A204.1 (cell line): Measurements from ENCODE around the gene OTOG.

Experiments
- FAIRE-seq: peaks from 2 replicates; lab custom pipeline; 2012; peaks lifted over from hg19 to GRCh38; lab: Jason Lieb, UNC

OTOG gene

DNA sequence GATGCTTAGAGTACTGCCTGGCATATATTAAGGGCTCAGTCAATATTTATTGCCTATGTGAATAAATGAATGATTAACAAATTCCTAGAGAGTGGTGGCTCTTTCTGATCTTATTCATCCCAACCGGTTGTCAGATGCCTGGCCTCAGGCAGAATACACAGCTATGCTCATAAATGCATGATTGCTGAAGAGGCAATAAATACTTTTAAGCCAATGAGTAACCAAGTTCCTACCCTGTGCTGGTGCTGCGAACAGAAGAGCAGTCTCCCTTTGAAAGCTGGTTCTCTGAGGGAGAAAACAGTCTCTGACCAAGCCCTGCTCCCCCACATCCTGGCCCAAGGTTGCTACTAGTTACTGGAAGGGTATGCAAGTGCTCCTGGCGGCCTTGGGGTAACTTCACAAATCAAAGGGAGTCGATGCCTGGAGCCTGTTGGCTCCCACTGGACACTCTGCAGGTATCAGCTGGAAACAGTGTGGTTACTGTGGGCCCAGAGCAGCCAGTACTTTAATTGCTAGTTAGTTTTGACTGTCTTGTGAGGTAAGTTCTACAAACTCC lies 5.7 kb upstream of the OTOG start:
- FAIRE-seq = no peak

DNA sequence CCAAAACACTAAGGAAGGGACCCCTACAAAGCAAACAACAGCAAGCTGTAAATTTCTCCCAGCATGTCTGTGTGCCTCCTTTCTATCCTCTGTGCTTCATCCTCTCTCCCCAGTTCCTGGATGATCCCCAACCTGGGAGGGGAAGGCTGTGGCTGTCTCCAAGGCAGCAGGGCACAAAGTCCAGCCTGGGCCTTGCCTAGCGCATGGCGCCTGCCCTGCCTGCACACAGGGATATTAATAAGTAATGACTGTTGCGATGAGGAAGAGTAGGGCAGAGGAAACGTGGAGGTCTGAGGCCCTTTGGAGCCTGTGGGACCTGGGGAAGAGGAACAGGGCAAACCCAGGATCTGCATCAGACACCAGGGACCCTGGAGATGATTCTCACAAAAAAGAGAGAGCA lies 4.8 kb upstream of the OTOG start:
- FAIRE-seq = no peak

DNA sequence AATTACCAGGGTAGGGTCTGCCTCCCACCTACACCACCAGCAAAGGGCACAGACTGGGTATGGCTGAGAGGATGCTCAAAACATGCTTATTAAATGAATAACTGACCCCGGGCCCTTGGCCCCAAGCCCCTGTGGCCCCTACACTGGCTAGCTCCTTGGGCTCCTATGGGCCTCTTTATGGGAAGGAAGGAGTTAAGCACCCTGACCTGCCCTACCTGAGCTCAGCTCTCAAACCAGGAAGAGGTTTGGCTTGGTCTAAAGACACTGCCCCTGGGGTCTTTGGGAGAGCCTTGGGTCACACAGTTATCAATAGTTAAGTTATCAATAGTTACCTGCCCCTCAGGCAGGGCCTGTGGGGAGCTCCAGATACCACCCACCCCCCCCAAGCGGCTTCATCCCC lies 4.0 kb upstream of the OTOG start:
- FAIRE-seq = no peak

DNA sequence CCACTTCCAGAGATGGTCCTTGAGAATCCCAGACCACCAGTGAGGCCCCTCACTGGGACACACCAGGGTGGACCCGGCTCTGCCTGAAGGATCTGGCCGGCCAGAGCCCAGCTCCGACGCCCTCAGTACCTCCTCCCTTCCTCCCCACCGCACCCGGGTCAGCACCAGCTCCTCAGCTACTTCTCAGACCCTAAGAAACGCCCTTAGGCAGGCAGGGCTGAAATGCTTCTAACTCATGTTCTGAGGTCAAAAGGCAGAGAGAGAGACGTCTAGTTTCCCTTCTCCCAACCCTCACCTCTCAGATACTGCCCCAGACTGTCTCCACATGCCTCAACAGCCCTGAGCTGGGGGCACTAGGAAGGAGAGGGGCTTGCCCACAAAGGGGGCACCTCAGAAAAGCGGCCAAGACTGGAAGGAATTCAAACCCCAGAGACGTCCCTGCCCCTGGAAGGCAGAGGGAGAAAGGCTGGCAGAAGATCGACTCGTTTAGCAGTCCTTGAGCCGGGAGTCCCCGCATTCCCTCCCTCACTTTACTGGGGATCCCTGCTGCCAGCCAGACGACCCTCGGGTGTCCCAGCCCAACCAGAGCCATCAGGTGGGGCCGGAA lies 3.4 kb upstream of the OTOG start:
- no peak for FAIRE-seq

DNA sequence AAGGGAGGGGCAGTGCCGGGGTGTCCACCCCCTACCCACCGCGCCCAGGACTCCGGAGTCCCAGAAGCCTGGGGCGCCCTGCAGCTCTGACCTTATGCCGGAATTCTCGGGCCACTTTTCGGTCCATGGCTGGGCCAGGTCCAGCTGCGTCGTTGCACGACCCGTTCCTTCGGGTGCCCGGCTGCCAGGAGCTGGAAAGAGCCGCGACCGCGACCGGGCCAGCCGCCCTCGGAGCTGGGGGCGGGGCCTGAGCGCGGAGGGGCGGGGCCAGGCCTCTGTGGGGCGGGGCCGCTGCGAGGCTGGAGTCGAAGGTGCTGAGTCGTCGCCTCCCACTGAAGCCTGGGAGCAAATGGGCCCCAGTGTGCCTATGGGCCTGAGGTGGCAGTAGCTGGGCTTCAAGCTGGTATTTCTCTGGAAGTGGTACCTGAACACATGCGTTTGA lies 2.9 kb upstream of the OTOG start, which contains the start of gene USH1C:
USH1C (minus strand) TSS at position 236 of the 442 bp plus-strand sequence; CDS start at position 127, 109 bp downstream.
- no peak for FAIRE-seq

DNA sequence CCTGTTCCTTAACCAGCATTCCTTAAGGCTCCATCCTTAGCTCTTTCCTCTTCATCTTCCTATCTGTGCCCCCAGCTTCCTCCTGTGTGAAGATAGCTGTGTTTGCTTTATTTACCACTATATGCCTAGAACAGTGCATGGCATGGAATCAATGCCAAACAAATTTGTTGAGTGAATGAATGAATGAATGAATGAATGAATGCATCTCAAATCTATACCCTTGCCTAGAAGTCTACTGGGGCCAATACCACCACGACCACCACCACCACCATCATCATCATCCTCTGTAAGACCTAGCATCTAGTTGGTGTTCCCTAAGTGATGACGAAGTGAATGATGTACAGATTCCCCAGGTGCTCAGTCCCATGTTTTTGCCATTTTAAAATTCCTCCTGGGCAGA lies 819 bp upstream of the OTOG start:
- no peak for FAIRE-seq

DNA sequence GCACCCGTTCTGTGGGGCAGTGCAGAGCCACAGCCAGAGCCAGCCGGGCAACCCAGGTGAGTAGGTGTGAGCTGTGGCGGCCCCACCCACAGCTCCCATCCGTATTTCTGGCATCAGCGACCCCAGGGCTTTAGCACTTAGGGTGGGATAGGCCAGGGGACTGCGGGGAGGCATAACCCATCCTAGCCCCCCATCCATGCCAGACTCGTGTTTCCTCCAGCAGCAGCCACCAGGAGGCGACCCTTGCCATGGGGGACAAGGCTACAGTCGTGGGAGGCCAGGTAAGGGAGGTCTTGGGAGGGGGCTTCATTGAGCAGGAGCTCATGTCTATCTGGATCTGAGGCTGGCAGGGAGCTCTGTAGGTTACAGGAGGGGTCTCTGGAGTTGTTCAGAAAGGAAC lies 873 bp downstream of the OTOG start:
- no peak for FAIRE-seq

DNA sequence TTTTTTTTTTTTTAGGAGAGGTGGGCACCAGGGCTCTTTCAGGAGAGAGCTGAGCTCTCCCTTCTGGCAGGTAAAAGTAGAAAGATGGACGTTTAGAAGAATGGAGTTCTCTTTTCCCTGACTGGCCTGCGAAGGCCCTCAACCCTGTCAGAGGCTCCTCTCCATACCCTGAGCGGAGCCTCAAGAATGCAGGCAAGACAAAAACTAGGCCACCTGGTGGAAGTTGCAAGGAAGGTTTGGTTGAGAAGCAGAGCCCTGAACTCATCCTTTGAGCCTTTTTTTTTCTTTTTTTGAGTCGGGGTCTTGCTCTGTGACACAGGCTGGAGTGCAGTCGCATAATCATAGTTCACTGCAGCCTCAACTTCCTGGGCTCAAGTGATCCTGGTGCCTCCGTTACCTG lies 1.4 kb downstream of the OTOG start:
- FAIRE-seq = no peak

DNA sequence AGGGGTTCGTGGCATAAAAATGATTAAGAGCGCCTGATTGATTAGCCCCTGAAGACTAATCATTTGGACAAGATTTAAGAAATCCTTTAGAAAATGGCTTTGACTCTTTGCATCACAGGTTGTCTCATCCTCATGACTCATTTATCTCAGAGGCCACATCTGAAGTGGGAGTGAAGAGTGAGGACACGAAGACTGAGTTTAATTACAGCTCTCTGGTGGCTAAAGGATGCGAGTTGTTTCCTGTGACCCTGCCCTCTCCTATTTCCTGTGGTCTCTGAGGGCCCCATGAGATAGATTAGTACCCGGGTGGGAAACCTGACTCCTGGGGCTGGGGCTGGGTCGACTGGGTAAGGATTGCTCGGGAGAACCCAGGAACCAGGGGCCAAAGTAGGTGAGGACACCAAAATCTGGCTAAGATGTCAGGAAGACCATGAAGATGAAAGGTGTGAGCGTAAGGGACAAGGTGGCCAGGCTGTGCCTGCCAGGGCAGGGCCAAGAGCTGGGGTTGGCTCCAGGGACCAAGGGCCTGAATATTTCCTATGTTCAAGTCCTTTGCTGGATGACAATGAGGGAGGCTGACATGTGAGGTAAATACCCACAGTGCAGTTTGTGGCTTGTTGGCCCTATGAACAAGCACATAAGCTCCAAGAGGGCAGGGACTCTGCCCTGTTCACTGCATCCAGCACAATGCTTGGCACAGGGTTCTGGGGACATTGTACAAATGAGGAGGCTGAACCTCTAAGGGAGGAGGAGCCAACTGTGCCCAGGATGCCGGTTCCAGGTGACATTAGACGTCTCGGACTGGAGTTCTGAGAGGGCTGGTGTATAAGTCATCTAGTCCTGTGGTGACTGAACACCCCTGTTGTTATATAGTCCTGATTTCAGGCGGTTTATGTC lies 3.6 kb downstream of the OTOG start:
- no peak for FAIRE-seq

DNA sequence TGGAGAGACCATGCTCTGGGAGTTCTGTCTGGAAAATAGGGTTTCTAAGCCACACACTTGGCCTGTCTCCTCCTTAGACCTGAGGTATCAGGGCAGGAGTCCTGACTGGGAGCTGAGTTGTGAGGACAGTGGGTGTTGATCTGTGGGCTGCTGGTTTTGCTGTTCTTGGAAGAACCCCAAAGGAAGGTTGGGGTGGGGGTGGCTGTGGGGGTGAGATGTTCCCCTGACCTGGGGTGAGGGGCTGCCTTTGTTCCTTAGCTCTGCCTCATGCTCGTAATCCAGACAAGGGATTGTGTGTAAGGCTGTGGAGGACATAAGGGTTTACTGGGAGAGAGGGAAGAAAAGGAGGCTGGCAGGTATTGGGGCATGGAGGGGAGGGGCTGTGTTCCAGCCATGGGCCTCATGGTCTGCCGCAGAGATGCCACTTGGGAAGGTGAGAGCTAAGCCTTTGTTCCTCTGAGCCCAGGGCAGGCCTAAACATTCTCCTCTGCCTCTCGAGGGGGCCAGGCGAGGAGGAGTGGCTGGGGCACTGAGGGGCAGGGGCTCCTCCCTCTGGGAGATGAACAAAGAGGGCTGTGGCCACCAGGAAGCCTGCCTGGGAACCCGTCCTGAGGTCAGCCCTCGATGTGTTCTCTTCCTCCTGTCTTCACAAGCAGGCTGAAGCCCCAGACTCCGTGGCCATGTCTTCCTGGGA lies 4.4 kb downstream of the OTOG start:
- FAIRE-seq = no peak

DNA sequence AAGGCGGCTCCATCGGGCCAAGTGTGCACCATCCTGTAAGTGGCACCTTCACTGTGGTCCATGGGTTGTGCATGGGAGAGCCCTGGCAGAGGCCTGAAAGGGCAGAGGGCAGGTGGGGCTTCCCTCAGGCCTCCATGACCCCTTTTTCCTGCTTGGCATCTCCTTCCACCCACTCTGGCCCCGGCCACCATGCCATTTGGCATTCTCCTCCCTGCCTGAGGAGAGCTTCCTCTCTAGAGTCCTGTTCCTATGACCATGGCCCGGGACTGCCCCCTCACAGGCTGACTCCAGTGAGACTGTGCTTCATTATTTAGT lies 4.9 kb downstream of the OTOG start:
- FAIRE-seq = no peak

DNA sequence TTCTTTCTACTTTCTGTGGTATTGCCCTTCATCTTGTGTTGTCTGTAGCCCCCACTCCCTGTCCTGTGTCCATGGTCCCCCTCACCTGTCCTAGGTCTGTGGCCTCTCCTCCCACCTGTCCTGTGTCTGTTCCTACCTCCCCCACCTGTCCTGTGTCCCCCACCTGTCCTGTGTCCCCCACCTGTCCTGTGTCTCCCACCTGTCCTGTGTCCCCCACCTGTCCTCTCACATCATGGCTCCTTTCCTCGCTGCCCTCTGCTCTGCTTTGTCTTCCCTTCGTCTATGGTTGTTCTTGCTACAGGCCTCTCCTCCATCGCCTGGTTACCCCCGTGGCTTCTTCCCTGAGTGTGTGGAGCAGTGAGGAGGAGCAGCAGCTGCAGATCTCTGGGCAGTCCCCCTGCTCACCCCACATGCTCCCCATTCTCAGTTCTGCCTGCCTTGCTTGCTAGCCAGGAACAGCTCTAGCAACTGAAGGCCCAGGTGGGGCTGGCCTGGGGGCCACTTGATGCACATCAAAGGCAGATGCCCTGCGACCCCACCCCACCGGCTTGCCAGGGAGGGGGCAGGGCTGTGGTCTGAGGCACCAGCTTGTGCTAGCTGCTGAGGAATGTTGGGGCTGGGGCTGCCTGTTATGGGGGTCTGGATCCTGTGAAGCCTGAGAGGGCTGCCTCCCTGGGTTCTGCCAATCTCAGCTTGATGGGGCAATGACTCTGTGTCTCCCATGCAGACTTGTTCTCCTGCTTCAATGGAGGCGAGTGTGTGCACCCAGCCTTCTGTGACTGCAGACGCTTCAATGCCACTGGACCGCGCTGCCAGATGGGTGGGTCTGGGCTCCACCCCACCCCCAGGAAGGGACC lies 5.6 kb downstream of the OTOG start:
- FAIRE-seq = no peak

DNA sequence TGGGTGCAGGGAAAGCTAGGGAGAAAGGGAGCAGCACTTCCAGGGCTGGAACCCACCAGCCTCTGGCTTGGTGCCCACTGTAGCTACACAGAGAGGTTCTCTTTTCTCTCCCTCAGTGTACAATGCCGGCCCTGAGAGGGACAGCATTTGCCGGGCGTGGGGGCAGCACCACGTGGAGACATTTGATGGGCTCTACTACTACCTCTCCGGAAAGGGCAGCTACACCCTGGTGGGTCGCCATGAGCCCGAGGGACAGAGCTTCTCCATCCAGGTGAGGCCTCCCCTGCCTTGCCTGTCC lies 6.1 kb downstream of the OTOG start:
- FAIRE-seq = no peak

DNA sequence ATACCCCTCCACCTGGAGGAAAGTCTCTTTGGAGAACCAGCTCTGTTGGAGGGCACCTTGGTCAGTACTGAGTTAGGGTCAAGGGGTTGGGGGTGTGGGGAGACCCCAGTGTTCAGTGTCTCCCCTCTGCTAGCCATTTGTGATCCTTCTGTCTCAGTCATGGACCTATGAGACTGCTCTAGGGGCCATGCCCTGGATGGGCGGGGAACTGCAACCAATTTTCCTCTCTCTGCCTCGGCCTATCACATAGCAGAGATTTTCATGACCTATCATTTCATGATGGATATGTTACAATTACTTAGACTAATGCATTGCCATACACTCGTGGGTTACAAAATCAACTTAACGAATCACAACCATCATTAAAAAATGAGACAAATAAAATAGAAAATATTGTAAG lies 7.4 kb downstream of the OTOG start:
- no peak for FAIRE-seq

DNA sequence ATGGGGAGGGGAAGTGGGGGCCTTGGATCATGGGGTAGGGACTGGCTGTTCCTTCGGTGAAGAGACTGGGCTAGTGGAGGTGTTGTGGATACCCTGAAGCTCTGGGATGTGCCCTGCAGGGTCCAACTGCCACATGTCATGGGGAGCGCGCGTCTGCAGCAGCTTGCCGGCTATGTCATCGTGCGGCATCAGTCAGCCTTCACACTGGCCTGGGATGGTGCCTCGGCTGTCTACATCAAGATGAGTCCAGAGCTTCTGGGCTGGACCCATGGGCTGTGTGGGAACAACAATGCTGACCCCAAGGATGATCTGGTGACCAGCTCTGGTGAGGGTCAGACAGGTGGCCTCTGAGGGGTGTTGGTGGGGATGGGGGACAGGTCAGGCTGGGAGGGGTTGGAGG lies 9.9 kb downstream of the OTOG start:
- FAIRE-seq = no peak

DNA sequence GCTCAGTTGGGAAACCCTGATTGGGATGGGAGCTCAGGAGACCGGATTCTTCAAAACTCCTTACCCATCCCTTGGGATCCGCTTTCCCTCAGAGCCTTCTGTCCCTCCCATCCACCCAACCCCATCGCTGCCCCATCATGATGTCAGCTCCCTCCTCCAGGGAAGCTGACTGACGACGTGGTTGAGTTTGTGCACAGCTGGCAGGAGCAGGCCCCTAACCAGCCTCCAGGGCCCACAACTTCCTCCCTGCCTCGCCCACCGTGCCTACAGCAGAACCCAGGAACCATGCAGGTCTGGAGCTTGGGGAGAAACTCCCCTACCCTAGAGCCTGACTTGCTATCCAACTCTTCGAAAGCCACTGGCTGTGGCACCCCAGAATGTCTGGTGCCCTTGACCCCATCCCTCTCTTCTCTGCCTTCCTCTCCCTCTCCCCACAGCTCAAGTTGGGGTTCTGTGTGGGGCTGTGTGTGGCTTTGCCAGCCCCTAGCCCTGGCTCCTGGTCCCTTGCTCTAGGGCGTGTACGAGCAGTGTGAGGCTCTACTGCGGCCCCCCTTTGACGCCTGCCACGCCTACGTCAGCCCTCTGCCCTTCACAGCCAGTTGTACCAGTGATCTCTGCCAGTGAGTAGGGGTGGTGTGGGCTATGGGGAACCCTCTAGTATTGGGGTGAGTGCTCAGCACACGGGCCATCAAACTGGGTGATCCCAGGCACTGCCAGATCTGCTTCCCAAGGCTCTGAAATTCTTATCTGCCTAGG lies 11.1 kb downstream of the OTOG start:
- no peak for FAIRE-seq

DNA sequence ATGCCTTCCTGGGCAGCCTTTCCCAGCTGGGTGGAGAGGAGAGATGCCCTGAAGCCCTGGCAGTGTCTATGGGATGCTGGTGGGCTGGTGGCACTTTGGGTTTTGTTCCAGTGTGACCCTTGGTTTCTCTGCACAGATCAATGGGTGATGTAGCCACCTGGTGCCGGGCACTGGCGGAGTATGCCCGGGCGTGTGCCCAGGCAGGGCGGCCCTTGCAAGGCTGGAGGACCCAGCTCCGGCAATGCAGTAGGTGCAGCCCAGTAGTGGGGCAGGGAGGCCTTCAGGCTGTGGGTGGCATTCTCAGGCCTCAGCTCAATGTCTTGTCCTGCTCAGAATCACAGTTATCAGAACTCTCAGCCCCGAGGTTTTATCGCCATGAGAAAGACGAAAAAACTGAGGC lies 11.9 kb downstream of the OTOG start:
- no peak for FAIRE-seq

DNA sequence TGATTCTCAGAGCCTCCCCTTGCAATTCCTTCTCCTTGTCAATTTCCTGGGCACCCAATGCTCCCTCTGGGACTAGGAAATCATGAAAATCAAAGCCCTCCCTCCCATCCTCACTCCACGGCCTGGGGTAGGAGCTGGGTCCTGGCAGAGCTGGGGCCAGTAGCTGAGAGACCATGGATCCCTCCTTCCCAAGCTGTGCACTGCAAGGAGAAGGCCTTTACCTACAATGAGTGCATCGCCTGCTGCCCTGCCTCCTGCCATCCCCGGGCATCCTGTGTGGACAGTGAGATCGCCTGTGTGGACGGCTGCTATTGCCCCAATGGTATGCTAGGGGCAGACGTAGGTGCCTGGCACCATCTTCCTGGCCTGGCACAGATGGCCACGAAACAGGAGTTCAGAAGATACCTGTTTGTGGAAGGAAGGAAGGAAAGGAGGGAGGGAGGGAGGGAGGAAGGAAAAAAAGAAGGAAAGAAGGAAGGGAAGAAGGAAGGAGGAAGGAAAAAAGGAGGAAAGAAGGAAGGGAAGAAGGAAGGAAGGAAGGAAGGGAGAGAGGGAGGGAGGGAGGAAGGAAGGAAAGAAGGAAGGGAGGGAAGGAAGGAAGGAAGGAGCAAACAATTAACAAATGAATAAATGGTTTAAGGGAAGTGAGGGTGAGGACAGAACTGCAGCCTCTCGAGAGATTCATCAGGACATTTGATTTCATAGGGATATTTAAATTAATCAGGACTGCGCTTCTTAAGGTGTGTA lies 12.5 kb downstream of the OTOG start:
- FAIRE-seq = no peak

DNA sequence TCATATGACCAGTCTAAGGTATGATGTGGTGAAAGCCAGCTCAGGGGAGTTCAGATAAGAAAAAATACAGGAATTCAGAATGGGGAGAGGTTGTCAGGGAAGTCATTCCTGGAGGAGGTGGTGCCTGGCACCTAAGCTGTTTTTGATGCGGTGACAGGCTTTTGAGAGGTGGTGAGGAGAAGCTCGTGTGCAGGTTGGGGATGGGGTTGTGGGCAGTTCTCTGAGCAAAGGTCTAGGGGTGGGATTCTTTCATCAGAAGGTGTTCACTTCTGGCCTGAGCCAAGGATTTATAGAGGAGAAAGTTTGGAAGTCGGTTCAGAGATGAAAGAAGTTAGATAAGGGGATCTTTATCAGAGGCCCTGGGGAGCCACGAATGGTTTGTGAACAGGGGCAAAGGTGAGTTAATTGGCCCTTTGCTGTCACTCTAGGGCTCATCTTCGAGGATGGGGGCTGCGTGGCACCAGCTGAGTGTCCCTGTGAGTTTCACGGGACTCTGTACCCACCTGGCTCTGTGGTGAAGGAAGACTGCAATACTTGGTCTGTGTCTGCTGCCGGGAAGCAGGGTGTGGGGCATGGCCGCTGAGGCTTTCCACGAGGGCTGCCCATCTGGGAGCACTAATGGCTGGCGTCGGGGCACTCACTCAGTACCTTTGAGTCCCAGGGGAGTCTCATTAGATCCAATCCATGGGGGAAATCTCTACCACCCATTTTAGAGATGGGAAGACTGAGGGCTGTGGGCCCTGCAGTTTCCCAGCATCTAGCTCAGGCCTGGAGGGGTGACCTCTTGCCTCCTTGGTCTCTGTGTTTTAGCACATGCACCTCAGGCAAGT lies 13.4 kb downstream of the OTOG start:
- no peak for FAIRE-seq

DNA sequence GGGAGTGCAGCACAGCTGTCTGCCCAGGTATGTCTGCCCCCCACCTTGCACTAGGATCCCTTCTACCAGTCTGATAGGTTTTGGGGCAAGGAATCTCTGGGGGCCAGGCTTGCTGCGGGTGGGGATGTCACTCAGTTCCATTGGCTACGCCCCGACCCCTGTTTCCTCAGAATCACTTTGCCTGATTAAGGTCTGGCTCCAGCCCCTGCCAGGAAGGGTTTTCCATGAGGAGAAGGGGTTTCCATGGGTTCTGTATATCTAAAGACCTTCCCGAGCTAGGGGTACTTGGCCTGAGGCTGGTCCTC lies 14.0 kb downstream of the OTOG start:
- no peak for FAIRE-seq
